C4-2B (cell line): Measurements from ENCODE around the gene C20orf144.

ENCODE experiments used
- CTCF ChIP-seq: fragments of 450-650 bp; conservative IDR thresholded peaks from 2 replicates; pipeline ENCODE4 v1.5.1; 2017; ENCODE audit warnings: mild to moderate bottlenecking
- ZFX ChIP-seq: fragments of 450-650 bp; IDR thresholded peaks from 2 replicates; pipeline ENCODE4 v1.6.1; 2017

- TF ChIP-seq CTCF (no peak), ZFX (no peak)
These were observed at the start of gene C20orf144 for GRCh38 chr20:33662172-33662571.
